HL-60/S4 treated with retinoic acid at 250 ng/mL for 4 days and 3 days (cell line): Measurements from ENCODE around the gene ITGB1BP1.

Experiments
- in situ Hi-C: fragments of 300-500 bp; cut with MboI; formaldehyde crosslinking; loops from 2 replicates; pipeline ENCODE4 v1.7.0; 2022; ENCODE audit warnings: low sequenced_read_pairs

Gene ITGB1BP1

GRCh38 chr2:9355270-9355669 lies 68.1 kb downstream of the ITGB1BP1 start:
- in situ Hi-C loops, result no loop called here

- in situ Hi-C loops, result no loop called here
Observed at GRCh38 chr2:9354318-9354717, 69.0 kb downstream of the ITGB1BP1 start.
